GM11168 (cell line): Measurements from ENCODE around the gene INTS15.

ENCODE experiments used
- in situ Hi-C: fragments of 300-500 bp; cut with MboI; formaldehyde crosslinking; loops from one replicate; pipeline ENCODE4 v1.12.0; 2022; ENCODE audit warnings: low sequenced_read_pairs; ENCODE audit not compliant: unreplicated experiment

The INTS15 gene

GRCh38 chr7:6589829-6590644 is at the start of gene INTS15:
Gene INTS15, plus strand, starts transcription at chr7:6590021. Its CDS starts 263 bp downstream, at chr7:6590284.
- in situ Hi-C loops: loop anchor here (25.0 kb wide), 2 partner anchors 247 to 347 kb away; partner anchors contain the start of gene CCZ1B

GRCh38 chr7:6542368-6542767 is 47.5 kb upstream of the INTS15 start:
- in situ Hi-C loops: no loop called here

- in situ Hi-C loops: no loop called here
These were observed 44.3 kb upstream of the INTS15 start for GRCh38 chr7:6545398-6546126.

- in situ Hi-C loops: no loop called here
These were observed 43.1 kb upstream of the INTS15 start for GRCh38 chr7:6546498-6547251.

- in situ Hi-C loops: no loop called here
These were observed 42.4 kb upstream of the INTS15 start for GRCh38 chr7:6547400-6547799.

- in situ Hi-C loops: no loop called here
These were observed 38.8 kb upstream of the INTS15 start, which contains the start of gene GRID2IP for GRCh38 chr7:6551016-6551511. Gene GRID2IP, minus strand, starts transcription at chr7:6551461. Its CDS starts 25 bp downstream, at chr7:6551436.

GRCh38 chr7:6553448-6554044 is 36.3 kb upstream of the INTS15 start:
- in situ Hi-C loops: no loop called here

GRCh38 chr7:6554848-6555247 is 35.0 kb upstream of the INTS15 start:
- in situ Hi-C loops: no loop called here

GRCh38 chr7:6556196-6556595 is 33.6 kb upstream of the INTS15 start:
- in situ Hi-C loops: no loop called here

GRCh38 chr7:6558837-6559236 is 31.0 kb upstream of the INTS15 start:
- in situ Hi-C loops: no loop called here

GRCh38 chr7:6559896-6560295 is 29.9 kb upstream of the INTS15 start:
- in situ Hi-C loops: no loop called here

- in situ Hi-C loops: no loop called here
These were observed 27.7 kb upstream of the INTS15 start for GRCh38 chr7:6562106-6562505.

GRCh38 chr7:6563936-6564770 is 25.7 kb upstream of the INTS15 start:
- in situ Hi-C loops: no loop called here

- in situ Hi-C loops: no loop called here
These were observed 24.2 kb upstream of the INTS15 start for GRCh38 chr7:6565655-6566054.

GRCh38 chr7:6567886-6568285 is 21.9 kb upstream of the INTS15 start:
- in situ Hi-C loops: no loop called here

- in situ Hi-C loops: no loop called here
These were observed 18.6 kb upstream of the INTS15 start for GRCh38 chr7:6571160-6571779.

GRCh38 chr7:6575281-6576023 is 14.4 kb upstream of the INTS15 start:
- in situ Hi-C loops: loop anchor here (25.0 kb wide), 2 partner anchors 262 to 362 kb away; partner anchors contain the start of gene CCZ1B
